HG02798 (cell line): Measurements from ENCODE around the gene CCDC102A.

Source experiments
- ATAC-seq: cut with Tn5 transposase; IDR thresholded peaks from one replicate; pipeline ENCODE4 v1.9.1; 2021; ENCODE audit warnings: mild to moderate bottlenecking; ENCODE audit not compliant: unreplicated experiment, poor library complexity

CCDC102A gene

DNA sequence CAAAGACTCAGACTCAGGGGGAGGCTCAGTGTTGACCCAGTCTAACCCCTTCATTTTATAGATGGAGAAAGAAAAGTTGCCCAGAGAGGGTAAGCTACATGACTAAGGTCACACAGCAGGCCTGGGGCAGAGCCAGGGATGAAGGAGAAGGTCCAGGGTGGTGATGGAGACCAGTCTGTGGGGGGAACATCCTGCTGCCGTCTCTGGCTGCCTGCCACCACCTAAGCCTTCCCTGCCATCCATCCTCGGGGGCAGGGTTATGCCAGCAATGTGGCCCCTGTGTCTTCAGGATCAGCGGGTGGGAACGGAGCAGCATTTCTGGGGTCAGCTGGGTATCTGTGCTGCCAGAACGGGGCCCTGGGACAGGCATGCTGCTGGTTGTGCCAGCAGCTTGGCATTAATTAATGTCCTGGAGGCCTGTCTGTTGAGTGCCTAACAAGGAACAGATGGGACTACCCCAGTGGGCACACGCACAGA, 55.6 kb downstream of the CCDC102A start:
- no peak for ATAC-seq

DNA sequence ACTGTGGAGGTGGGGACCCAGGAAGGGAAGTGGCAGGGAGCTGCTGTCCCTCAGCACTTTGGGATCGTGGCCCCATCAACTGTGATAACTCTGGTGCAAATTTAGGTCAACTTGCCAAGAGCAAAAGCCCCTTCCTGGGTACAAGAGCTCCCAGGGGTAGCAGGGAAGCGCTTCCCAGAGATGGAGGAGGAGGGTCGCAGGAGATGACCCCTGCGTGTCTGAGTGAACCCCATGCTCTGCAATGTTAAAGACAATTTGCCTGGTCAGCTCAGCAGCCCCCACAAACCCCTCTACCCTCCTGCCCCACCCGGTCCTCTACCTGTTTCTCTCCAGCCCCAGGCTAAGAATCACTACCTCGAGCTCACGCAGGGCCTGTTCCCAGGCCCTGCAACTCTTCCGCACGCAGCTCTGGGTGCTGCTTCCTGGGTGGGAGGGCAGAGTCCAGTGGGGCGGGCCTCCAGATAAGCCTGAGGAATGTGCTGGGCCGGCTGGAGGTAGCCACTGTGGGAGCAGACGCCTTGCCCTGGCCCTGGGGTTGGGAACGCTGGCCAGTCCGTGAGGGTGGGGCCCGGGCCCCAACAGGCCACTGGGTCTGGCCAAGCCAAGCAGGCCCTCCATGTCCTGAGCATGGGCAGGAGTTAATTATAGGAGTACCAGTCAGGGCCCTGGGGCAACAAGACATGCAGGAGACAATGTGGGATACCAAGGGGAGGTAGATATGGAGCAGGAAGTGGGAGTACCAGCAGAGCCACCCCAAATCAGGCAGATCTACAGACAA, 56.2 kb downstream of the CCDC102A start:
- ATAC-seq = no peak

DNA sequence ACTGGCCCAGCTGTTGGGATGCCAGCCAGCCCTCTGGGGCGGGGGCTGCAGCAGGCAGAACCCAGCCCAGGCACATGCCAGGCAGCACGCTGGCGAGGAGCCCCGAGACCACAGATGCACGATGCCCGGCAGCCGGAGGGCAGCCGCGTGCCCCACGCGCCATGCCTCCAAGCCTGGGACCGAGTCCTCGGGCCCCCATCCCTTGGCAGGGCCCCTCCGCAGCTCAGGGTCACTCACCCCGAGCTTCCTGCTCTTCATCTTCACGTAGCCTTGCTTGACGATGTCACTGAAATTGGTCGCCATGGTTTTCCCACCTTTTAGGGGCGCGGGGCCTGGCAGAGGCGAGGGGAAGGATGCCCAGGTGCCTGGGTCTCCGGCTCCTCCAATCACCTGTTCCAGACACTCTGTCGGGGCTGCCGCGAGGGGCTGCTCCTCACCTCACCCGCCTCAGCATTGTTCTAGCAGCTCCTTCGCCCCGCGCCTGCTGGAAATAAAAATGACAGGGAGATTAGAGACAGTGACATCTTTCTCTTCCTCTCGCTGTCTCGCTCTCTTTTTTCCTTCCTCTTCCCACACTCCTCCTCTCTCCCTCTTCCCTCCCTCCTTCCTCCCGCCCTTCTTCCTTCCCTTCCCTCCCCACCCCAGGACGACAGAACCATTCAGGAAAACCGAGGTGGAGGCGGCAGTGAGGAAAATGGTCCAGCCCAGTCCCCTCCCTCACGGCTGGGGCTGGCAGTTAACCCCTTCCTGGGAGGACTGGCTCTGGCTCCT, 57.0 kb downstream of the CCDC102A start:
- ATAC-seq = no peak

DNA sequence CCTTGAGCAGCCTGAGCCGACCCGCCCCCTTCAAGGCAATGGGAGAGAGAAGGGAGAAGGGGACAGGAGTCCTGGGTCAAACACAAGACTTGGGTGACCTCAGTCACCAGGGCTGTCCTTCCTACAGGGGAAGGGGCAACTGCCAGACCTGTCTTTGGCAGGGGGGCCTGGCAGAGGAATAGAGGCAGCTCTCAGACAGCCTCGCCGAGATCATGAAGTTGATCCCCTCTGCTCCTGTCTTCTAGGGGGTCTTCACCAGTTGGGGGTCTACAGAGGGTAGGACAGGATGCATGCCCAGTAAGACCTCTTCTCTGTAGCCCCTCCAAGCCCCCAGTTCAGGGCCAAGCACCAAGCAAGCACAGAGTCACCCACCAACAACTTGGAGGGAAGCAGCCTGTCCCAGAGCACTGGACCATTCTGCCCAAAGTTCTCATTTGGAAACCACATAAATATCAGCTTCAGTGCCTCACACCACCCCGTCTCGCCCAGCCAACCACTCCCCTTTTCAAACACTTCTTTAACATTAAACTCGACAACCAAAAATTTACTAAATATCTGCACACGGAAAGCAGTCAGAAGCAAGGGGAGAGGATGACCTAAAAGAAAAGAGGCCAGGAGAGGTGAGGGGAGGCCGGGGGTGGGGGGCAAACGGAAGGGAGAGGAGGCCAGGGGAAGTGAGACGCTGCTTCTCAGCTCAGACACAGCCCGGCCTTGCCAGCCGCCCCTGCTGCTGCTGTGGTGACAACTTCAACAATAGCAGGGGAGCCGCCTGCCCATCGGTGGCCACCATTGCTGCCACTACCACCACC, 57.8 kb downstream of the CCDC102A start:
- no peak for ATAC-seq

DNA sequence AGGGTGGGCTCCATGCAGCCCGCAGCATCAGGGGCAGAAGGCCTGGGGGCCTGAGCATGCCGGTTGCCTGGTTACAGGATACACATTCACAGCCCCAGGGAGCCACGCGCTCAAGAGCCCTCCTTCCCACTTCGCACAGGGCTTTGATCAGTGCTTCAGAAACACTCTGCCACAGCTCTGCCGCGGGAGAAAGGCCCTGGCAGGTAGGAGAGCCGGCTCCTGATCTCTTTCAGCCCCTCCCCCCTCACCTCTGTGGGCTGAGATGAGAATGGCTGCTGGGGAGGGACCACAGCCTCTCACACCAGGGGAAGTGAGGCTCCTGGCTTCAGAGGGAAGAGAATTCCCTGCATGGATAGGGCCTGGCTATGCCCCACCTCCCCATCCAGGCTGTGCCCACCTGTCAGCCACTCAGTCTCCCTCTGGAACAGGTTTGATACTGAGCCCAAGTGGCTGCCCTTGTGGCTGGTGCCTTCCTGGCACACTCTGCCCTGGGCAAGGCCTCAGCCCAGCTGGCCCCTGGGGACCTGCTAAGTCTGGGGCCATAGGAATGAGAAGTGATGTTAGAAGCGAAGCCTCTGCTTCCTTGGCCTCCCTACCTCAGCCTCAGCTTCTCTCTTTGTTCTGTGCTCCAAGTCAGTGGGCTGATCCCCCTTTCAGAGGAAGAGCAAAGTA, 58.7 kb downstream of the CCDC102A start:
- ATAC-seq = no peak

DNA sequence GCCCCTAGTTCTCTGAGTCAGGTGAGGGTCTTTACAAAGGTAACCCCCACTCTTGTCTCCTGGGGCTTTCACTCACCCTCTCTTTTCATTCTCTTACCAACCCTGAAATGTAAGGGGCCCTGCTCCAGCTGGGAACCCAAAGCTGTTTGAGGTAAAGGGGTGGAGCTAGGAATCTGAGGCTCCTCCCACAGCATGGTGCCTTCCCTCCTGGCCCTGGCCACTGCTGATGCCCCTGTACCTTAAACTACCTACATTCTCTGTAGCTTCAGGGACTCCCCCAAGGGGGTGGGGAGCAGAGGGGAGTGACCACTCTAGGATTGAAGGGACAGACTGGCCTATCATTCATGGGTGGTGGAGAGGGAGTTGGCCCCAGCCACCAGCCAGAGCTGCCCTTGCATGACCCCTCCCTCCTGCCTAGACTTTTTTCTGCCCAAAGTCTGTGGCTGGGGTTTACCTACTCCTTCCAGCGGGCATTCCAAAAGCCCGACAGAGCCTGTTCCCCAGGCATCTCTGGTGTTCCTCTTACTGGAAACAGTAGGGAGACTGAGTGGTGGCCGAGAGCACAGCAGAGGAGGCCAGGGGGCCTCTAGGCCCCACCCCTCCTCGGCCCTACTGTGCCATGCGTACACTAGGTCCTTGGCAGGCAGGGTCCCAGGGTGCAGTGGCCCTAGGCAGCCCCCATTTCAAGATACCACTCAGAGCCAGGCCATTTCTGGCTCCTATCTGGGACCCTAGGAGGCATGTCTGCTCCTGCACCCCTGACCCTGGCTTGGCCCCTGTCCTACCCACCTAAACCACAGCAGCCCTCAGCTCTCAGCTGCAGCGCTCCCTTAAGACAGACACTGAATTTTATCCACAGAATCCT, 59.6 kb downstream of the CCDC102A start:
- no peak for ATAC-seq

DNA sequence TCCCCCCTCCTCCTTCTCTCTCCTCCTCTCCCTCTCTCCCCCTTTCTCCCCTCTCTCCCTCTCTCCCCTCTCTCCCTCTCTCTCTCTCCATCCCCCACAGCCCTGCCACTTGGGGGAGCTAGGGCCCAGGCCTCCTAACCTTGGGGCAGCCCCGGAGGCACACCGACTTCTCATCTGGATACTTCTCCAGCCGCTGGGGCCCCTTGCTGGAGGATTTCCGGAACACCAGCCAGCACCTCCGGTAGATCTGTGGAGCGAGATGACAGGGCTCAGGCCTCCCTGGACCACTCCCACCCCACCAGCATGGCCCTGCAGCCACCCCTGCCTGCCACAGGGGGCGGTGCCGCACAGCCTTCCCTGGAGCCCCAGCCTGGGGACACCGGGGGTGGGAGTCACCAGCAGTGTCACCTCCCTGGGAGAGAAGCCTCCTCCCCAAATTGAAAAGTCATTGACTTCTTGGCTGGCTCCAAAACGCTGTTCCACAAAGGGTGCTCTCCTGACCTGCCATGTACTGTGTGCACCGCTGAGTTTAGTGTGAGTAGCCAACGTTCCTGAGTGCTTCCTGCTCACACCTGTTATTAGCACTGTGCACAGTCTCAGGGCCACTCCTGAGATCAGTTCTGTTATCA, 60.5 kb downstream of the CCDC102A start:
- peak; percentile 84 for ATAC-seq

DNA sequence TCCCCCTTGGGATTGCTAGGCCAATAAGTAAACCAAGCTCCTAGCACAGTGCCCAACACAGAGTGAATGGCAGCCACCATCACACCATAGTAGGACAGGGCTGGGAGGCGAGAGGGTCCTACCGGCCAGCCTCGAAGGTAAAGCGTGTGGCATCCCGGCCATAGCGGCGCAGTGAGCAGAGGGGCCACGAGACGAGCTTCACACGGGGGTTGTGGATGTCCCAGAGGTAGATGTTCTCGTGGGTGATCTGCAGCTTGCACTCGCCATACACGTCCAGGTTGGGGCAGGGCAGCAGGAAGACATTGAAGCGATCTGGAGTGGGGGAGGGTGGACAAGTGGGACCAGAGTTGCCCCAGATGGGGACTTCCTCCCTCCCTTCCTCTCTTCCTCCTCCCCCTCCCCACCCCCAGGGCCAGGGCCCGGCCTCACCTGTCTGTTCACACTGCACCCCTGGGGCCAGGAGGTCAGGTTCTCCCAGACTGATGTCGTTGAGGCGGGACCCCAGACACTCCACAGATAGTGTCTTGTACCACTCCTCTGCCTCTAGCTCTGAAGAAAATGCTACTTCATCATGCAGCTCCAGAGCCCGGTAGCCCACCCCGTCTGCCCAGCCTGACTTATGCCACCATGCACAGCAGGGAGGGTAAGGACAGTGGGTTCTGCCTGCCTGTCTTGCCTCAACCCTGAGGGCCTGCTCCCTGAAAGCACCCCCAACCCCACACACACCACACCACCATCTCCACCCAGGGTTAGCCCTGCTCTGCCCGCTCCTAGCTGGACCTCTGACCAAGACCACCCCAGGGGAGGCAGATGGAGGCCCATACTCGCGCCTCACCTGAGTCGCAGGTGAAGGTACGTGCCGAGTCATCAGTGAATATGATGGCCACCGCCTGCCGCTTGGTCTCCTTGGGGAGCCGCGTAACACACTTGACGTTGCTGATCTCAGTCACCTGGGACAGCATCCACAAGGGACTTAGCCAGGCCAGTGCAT, 61.4 kb downstream of the CCDC102A start:
- ATAC-seq = no peak

DNA sequence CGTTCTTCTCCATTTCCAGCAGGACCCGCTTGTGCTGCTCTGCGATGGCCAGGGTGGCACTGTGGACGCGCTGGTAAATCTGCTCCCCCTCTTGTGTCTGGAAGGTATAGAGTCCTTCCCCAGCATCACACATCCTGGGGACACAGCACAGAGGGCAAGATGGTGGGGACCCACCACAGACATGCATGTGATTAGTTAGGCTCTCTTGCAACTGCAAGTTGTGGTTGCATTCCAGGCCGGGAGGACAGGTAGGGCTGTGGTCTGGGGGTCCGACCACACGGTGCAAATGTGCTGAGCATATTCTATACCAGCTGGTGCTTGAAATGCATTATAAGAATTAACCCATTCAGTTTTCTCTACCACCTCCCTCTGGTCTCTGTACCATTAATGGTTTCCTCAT, 62.5 kb downstream of the CCDC102A start:
- ATAC-seq = no peak

DNA sequence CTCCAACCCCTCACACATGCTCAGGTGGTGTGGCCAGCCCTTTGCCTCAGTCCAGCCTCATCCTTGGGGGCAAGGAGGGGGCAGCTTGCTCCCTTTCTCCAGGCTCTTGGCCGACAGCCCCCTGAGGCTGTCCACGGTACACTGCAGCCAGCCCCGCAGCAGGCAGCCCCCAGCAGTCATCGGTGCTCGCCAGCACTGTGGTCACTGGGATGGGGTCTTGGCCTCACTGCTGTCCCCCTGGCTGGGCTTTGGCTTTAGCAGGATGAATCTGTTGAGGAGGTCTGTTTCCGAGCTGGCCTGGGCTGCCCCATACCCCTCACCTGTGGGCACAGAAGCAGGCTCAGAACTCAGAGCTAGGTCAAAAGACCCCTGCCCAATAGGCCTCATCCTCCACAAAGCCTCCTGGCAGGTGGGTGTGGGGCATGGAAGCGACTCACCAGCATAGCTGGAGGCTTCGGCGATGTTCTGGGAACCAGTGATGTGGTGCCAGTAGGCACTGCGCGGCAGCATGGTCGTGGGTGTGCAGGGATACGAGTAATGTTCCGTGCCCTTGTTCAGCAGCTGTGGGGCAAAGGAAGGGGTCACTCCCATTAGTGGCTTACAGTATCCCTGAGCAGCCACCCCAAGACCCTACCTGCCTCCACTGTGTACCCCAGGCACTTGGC, 63.1 kb downstream of the CCDC102A start:
- ATAC-seq = no peak

DNA sequence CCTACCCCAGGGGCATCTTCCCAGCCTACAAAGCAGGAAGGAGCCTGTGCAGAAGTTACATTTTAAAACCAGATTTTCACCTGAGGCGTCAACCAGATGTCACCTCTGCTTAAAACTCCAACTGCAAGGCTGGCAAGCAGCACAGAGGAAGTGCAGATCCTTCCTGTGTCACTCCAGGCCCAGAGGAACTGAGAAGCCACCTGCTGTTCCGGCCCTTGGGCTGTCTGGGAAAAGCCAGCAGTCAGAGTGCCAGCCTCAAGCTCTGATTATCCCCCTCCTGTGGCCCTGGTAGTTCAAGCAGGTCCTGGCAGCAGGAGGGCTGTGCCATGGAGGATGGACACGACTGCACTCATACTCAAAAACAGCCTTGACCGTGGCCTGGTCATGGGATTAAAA, 63.7 kb downstream of the CCDC102A start:
- ATAC-seq = no peak

DNA sequence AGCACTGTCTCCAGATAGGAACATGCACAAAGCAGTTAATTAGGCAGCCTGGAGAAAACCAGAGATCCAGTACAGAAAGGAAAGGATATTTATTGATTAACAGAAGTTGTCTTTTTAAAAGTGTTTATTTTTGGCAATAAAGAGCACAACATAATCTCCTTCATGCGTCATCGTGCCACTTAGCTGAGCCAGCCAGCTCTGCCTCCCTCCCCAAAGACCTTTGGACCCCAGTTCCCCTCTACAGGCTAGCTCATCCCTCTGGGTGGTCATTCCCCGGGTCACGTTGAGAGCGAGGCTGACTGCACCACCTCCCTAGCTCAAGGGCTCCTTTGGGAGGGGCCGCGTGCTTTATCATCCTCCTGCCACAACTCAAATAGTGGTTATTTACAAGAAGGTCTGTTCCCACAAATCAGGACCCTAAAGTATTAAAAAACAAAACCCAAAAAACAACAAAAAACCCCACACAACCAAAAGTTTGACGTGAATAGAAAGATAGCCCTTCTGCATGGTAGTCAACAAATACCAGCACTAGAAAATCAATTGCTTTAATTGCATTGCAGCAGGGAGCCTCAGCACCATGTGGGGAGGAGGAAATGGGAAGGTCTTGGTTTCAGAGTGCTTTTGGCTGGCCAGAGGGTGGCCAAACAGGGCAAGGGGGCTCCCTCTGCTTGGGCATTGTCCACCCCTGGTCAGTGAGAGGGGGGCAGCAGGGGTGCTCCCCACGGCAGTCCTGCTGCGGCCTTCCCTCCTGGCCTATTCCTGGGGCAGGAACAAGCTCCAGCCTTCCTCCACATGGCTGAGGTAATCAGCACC, 64.3 kb downstream of the CCDC102A start:
- no peak for ATAC-seq

DNA sequence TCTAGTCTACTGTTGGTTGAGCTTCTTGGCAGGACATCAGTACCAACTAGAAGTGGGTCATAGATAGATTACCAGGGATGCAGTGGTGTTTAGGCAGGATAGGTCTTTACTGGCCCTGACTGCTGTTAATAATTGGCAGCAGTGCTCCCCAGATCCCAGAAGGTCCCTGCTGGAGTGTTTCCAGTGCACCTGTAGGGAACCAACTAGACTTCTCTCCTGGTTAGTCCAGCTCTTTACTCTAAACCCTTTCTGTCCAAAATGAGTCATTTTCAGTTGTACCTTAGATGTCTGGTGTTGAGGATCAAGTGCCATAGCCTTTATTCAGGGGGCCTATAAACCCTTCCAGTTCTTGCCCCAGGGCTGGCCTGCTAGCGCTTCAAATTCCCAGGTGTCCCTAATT, 65.2 kb downstream of the CCDC102A start:
- no peak for ATAC-seq

DNA sequence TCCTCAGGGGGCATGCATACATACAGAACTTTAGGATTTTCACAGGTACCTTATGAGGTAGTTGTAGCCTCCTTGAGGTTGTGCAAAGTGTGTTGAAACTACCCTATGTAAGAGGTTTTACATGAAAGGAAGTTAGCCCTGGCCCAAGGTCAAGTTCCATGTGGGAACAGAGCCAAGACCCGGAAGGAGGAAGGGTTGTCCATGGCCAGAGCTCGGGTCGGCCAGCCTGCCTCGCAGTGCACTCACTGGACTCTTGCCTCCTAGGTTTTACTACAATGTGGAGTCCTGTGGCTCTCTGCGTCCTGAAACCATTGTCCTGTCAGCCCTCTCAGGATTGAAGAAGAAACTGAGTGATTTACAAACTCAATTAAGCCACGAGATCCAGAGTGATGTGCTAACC, 65.7 kb downstream of the CCDC102A start:
- no peak for ATAC-seq

DNA sequence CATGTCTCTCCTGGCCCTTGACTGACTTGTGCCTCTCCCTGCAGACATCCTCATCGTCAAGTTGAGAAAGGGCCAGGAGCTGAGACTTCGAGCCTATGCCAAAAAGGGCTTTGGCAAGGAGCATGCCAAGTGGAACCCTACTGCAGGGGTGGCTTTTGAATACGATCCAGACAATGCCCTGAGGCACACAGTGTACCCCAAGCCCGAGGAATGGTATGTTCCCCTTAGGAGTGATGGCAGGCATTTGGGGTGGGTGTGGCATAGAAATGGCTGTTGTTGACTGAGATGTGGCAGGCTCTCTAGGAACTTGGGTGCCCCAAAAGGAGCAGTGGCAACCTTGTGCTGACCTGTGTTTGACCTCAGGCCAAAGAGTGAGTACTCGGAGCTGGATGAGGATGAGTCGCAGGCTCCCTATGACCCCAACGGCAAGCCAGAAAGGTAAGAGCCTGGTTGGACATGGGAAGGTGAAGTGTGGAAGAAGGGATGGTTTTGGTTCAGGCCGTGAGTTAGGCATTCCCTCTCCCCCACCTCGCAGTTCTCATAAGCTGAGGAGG, 66.4 kb downstream of the CCDC102A start:
- no peak for ATAC-seq

DNA sequence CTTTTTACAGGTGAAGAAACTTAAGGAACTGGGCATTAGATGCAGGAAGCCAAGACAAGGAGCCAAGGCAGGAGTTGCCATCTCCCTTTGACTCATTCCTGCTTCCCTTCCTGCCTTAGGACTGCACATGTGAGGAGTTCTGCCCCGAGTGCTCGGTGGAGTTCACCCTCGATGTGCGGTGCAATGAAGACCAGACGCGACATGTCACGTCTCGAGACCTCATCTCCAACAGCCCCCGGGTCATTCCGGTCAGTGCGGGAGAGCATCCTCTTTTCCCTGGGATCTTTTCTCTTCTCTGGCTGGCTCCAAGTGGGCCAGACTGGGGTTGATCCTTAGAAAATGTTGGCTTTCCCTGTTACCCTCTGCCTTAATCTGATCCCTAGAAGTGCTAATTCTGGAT, 67.3 kb downstream of the CCDC102A start:
- ATAC-seq = no peak
